Lower lobe of right lung (tissue), 2 donors: ENCODE results near the gene FHOD1. TPM values are rescaled to one million over a fixed set of nuclear protein-coding genes. Genes with fewer than 3 reads are reported as not detected.

ENCODE experiments used
- ATAC-seq, 2 donors: fragments of 200-7000 bp; cut with Tn5 transposase; one replicate each; pipeline ENCODE4 v1.9.1; 2020 to 2022; ENCODE audit warnings: mild to moderate bottlenecking in 2 of 2, moderate library complexity in 2 of 2
- DNase-seq: peaks from one replicate; pipeline ENCODE4 v3.0.0-alpha.2; 2020
- H3K27ac ChIP-seq: fragments of 200-600 bp; one replicate; pipeline ENCODE4 v1.8.0; 2022
- H3K27me3 ChIP-seq: fragments of 200-600 bp; one replicate; pipeline ENCODE4 v1.8.0; 2022; ENCODE audit warnings: low read depth
- H3K36me3 ChIP-seq: fragments of 200-600 bp; one replicate; pipeline ENCODE4 v1.8.0; 2022; ENCODE audit warnings: mild to moderate bottlenecking
- H3K4me1 ChIP-seq: fragments of 200-600 bp; one replicate; pipeline ENCODE4 v1.8.0; 2022
- H3K4me3 ChIP-seq: fragments of 200-600 bp; one replicate; pipeline ENCODE4 v1.8.0; 2022; ENCODE audit warnings: mild to moderate bottlenecking
- H3K9me3 ChIP-seq: fragments of 200-600 bp; one replicate; pipeline ENCODE4 v1.8.0; 2022
- intact Hi-C: fragments of 100-400 bp; cut with DNase I; formaldehyde crosslinking; loops from one replicate; pipeline ENCODE4 v1.11.0; 2022
- total RNA-seq: library from RNA; stranded (reverse); fragmentation: NEBNext Ultra II Directional; extraction: Animal tissue kit (Norgen Biotek cat#: 25700); gene quantifications from one replicate; pipeline ENCODE4 v1.2.1, GENCODE V29; 2021
- TF ChIP-seq, protein P1 (sequence below): fragments of 200-600 bp; IDR thresholded peaks from one replicate; pipeline ENCODE4 v1.8.0; 2022; ENCODE audit warnings: antibody characterized with exemption, mild to moderate bottlenecking
- donor health status: DM: no; HTN: yes; CAD: no; lungs with severe emphysema.

FHOD1 gene
- total RNA-seq, 1 donor from 2014 or later = 67.7 TPM

DNA sequence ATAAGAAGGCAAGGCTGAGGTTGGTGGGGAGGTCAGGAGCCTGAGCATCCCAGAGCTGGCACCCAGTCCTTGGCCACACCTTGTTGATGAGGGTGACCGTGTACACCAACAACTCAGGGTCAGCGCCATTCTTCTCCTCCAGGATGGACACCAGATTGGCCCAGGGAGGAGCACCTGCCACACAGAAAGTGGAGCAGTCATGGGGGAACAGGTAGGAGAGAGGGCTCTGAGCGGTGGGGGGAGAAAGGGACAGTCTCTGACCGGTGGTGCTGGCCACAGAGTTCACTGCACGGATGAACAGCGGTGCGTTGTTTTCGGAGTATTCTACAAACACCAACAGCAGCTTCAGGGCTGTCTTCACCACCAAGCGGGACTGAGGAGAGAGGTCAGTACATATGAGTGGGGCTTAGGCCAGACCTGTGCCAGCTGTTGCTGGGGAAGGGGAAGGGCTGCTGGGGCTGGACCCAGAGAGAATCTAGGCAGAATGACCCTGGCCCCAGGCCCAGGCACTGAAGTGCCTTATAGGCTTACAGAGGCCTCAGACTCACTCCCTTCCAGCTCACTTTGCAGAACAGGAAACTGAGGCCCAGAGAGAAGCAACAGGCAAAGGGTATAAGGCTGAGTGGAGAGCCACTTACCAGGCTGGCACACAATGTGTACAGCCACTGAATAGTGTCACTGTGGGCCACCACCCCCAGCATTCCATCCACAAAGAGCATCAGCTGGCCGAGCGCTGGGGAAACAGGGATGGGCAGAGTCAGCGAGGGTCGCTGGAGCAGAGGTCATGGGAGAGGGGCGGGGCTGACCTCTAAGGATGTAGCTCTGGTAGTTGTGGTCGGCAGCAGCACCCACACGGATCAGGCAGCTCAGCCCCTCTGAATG is 9.6 kb downstream of the FHOD1 start:
- peaks cover 69% of the 10 kb centered on the region for H3K36me3 ChIP-seq
- intact Hi-C loops = no loop called here
- ATAC-seq = no peak
- peak; percentile 41 for DNase-seq
- H3K27me3 ChIP-seq = no peaks in the 10 kb centered on the region
- H3K4me1 ChIP-seq = peaks cover 37% of the 10 kb centered on the region
- no peak overlapping the region for H3K4me3 ChIP-seq
- no peaks in the 10 kb centered on the region for H3K9me3 ChIP-seq
- no peak overlapping the region for H3K27ac ChIP-seq
- TF ChIP-seq, protein P1, sequence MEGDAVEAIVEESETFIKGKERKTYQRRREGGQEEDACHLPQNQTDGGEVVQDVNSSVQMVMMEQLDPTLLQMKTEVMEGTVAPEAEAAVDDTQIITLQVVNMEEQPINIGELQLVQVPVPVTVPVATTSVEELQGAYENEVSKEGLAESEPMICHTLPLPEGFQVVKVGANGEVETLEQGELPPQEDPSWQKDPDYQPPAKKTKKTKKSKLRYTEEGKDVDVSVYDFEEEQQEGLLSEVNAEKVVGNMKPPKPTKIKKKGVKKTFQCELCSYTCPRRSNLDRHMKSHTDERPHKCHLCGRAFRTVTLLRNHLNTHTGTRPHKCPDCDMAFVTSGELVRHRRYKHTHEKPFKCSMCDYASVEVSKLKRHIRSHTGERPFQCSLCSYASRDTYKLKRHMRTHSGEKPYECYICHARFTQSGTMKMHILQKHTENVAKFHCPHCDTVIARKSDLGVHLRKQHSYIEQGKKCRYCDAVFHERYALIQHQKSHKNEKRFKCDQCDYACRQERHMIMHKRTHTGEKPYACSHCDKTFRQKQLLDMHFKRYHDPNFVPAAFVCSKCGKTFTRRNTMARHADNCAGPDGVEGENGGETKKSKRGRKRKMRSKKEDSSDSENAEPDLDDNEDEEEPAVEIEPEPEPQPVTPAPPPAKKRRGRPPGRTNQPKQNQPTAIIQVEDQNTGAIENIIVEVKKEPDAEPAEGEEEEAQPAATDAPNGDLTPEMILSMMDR = no peak

DNA sequence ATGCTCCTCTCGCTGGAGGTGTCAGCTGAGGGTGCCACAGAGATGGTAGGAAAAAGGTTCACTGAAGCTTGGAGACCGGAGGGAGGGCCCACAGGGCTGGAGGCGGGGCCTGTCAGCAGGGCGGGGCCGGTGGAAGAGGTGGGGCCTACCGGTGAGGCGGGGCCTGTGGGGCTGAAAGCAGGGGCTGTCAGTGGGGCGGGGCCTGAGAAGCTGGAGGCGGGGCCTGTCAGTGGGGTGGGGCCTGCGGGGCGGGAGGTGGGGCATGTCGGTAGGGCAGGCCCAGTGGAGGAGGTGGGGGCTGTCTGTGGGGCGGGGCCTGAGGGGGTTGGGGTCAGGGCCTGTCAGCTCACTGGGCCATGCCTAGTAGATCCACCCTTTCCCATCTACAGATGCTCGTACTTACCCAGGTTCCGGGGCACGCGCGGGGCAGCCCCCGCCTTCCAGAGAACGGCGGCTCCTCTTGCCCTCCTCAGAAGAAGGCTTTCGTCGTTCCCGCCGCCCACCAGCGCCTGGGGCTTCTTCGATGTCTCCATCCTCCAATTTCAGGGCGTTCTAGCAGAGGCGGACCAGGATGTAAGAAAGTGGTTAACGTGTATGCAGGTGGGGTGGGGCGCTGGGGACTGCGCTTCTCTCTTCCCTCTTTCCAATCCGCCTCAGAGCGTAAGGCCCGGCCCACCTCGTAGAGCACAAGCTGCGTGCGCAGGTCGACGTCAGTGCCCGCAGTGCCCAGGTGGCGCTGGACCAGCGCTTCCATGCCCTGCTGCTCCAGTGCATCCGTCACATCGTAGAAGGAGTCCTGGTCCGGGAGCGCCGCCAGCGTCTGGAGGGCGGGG is 10.5 kb downstream of the FHOD1 start:
- Histone ChIP-seq H3K36me3 (peaks cover 78% of the 10 kb centered on the region), H3K27ac (no peak overlapping the region), H3K9me3 (no peaks in the 10 kb centered on the region), H3K4me1 (peaks cover 28% of the 10 kb centered on the region), H3K4me3 (no peak overlapping the region), H3K27me3 (no peaks in the 10 kb centered on the region)
- intact Hi-C loops = no loop called here
- peak in 1 of 2 donors; percentile 28 for ATAC-seq
- TF ChIP-seq, protein P1 = no peak
- DNase-seq = peak; percentile 61

DNA sequence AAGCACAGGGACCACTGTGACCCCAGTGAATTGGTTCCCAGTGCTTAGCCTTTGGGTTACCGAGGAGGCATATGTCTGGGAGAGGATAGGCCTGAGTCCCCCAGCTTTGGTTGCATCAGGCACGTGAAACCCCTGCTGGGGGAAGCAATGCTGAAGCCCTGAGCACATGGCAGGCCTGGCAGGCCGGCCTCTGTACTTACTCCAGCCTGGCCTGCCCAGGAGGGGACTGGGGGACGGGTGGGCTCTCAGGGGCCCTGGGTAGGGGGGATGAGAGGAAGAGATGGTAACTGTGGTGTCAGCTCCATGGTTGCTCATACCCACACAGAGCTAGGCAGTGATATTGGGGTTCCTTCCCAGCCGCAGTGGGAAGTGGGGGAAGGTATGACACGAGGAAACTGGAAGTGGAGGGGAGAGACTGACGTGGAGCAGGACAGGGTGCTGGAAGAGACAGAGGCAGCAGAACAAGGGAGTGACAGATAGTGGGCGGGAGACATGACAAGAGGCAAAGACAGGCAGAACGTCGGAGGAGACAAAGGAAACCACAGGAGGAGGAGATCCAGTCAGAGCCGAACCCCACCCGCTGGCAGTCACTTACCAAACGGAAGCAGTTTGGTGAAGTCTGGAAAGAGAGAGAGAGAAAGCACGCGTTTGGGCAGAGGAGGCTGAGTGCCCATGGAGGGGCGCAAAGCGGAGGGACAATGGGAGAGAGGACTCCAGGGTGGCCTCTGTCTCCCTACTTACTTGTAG is 11.3 kb downstream of the FHOD1 start:
- no peak for ATAC-seq
- H3K27ac ChIP-seq = no peak overlapping the region
- TF ChIP-seq, protein P1 = no peak
- no peaks in the 10 kb centered on the region for H3K27me3 ChIP-seq
- intact Hi-C loops = no loop called here
- H3K9me3 ChIP-seq = no peaks in the 10 kb centered on the region
- no peak for DNase-seq
- peaks cover 86% of the 10 kb centered on the region for H3K36me3 ChIP-seq
- H3K4me3 ChIP-seq = no peak overlapping the region
- H3K4me1 ChIP-seq = peaks cover 20% of the 10 kb centered on the region

DNA sequence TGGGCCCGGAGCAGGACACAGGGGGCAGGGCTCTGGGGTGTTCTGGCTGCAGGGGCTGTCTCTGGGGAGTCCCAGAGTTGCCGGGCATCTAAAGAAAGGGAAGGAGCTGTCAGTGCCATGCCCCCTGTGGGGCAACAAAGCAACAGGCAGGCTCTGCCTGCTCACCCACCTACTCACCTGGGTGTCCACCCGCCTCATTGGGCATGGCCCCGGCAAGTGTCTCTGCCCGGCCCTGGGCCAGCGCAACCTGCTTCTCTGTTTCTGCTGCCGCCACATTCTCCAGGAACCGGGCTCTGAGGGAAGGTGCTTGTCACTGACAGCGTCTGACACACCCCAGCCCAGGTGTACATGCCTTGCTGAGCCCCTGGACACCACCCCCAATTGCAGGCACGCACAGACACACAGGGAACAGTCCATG is 13.1 kb downstream of the FHOD1 start:
- DNase-seq (no peak), ATAC-seq (no peak)
- TF ChIP-seq, protein P1 = no peak
- Histone ChIP-seq H3K4me3 (no peak overlapping the region), H3K4me1 (peaks cover 2% of the 10 kb centered on the region), H3K27ac (no peak overlapping the region), H3K27me3 (no peaks in the 10 kb centered on the region), H3K9me3 (no peaks in the 10 kb centered on the region), H3K36me3 (peaks cover 100% of the 10 kb centered on the region)
- intact Hi-C loops = no loop called here

DNA sequence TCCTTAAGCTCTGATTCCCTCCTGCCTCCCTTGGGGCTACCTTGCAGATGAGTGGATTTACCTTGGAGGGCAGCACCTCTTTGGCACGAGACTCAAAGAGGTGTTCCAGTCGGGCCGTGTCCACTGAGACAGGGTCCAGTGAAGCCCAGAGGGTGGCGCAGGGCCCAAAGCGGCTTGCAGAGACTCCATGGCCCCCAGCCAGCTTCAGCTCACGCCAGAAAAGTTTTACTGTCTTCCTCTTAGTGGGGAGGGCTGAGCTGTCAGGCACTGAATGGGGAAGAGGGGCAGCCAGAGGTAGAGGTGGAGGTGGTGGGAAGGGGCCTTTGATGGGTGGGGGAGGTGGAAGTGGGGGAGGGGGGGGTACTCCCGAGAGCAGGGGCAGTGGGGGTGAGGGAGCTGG is 13.7 kb downstream of the FHOD1 start:
- intact Hi-C loops = no loop called here

More for the DNA sequence above, 13.7 kb downstream of the FHOD1 start:
- H3K9me3 ChIP-seq = no peaks in the 10 kb centered on the region
- DNase-seq = no peak
- peaks cover 100% of the 10 kb centered on the region for H3K36me3 ChIP-seq
- no peak for ATAC-seq
- H3K27ac ChIP-seq = no peak overlapping the region
- no peak overlapping the region for H3K4me3 ChIP-seq
- H3K4me1 ChIP-seq = peaks cover under 1% of the 10 kb centered on the region
- TF ChIP-seq, protein P1 = no peak
- H3K27me3 ChIP-seq = no peaks in the 10 kb centered on the region
